Jurkat, Clone E6-1 (cell line): ENCODE measurements around the gene PML.
"Not testable (repeated sequence)": the region's sequence is repeated elsewhere in the genome, so short reads cannot be mapped to it uniquely, and the experiment has no call there.

Experiments used
- DNase-seq: peaks from one replicate; pipeline ENCODE4 v3.0.0-alpha.2; 2011; ENCODE audit warnings: low read depth, low spot score
- H3K4me3 ChIP-seq: 2 replicates; pipeline ENCODE4 v1.5.1; 2011; ENCODE audit warnings: mild to moderate bottlenecking, low read length, control low read depth, moderate library complexity

The PML gene

DNA sequence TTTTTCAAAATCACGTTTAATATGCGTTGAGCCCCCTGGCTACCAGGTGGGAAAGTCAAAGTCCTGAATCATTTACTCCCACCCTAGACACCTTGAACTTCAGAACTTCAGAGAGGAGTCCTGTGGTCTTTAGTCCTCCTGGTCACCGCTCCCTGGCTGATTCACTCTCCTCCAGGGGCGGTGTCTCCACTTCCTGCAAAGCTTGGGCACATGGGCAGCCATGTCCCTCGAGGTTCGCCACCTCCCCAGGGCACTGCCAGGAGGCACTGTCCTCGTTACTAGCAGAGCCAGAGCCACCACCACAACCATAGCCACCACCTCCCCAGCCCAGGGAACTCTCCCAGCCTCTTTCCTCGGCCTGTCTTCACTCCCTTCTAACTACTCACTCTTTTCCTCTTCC lies 37.2 kb upstream of the PML start:
- DNase-seq: no peak
- no peak overlapping the region for H3K4me3 ChIP-seq

DNA sequence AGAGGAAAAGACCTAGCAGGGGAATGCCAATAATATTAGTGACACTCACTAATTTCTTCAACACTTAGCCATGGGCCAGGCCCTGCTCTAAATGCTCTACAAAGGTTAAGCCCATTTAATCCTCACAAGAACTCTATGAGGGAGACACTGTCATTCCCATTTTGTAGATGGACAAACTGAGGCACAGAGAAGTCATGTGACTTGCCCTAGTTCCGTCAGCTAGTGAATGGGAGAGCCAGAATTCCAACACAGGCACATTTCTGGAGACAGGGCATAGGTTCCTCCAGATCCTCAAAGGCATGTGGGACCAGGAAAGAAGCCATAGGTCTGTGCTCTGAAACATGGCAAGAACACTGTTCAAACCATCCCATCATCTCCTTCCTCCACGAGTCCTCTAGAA lies 36.7 kb upstream of the PML start:
- DNase-seq: no peak
- no peak overlapping the region for H3K4me3 ChIP-seq

DNA sequence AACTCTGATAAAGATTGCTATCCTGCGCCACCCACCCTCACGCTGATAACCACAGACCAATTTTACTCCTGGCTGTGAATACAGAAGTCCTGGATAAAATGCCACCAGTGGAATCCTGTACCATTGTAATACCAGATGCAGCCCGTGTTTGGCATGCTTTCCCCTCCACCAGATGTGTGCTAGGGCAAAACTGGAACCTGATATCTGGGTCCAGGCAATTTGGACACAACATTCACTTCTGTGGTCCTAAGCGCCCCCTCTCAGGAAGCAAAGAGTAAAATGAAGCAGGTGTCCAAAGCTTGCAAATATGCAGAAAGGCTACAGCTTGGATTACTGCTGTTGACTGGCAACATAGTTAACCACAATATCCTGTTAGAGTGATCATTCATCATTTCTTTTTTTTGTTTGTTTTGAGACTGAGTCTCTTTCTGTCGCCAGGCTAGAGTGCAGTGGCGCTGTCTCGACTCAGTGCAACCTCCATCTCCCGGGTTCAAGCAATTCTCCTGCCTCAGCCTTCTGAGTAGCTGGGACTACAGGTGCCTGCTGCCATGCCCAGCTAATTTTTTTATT lies 35.4 kb upstream of the PML start:
- peak overlapping the region; percentile 20; the same call in 1 of the 2 replicates for H3K4me3 ChIP-seq
- DNase-seq: peak; percentile 88

DNA sequence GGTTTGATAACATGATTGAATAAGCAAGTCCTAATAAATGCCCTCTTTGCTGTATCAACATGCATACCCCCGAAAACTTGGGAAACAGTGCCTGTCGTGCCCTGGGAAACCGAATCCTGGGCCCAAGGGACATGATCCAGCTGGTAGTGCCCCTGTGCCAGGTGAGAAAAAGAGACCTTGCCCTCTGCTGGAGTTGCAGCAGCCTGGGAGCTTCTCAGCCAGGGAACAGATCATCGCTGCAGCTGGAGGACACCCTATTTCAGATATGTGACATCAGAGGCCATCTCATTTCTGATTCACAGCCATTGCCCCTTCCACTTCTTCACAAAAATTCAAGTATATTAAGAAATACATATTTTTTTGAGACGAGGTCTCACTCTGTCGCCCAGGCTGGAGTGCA lies 34.7 kb upstream of the PML start:
- no peak for DNase-seq
- no peak overlapping the region for H3K4me3 ChIP-seq

- DNase-seq, H3K4me3 ChIP-seq: not testable (repeated sequence)
These were observed 33.9 kb upstream of the PML start for GRCh38 chr15:73960472-73961070.

DNA sequence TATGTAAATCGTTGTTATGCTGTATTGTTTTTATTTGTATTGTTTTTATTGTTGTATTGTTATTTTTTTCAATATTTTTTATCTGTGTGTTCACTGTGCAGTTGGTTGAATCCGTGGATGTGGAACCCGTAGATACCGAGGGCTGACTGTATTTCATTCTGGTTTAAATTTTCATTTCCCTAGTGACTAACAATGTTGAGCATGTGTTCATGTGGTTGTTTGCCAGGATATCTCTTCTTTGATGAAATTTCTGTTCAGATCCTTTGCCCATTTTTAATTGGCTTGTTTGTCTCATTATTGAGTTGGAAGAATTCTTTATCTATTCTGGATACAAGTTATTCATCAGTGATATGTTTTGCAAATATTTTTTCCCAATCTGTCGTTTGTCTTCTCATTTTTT lies 32.1 kb upstream of the PML start:
- H3K4me3 ChIP-seq: no peak overlapping the region
- no peak for DNase-seq

GRCh38 chr15:73964736-73965093 lies 29.8 kb upstream of the PML start:
- H3K4me3 ChIP-seq: peak overlapping the region; percentile 44

GRCh38 chr15:73965094-73965757 lies 29.3 kb upstream of the PML start:
- peak overlapping the region; percentile 44 for H3K4me3 ChIP-seq
- no peak for DNase-seq

More at GRCh38 chr15:73964736-73965093, 29.8 kb upstream of the PML start:
- DNase-seq: peak; percentile 90

GRCh38 chr15:73965758-73966113 lies 28.8 kb upstream of the PML start:
- peak; percentile 93 for DNase-seq
- peak overlapping the region; percentile 44 for H3K4me3 ChIP-seq

DNA sequence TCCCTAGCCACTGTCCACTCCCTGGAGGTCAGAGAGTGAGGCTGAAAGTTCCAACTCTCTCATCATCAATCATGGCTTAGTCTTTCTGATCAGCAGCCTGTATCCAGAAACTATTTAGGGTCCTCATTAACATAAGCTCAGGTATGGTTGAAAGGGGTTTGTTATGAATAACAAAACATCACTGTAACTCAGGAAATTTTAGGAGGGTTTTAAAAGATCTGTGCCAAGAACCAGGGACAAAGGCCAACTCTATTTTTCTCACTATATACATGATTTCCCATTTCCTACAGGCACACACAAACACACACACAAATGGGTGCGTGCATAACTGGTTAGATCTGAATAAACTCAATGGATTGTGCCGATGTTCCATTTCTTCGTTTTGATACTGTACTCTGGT lies 26.1 kb upstream of the PML start:
- H3K4me3 ChIP-seq: no peak overlapping the region
- no peak for DNase-seq

DNA sequence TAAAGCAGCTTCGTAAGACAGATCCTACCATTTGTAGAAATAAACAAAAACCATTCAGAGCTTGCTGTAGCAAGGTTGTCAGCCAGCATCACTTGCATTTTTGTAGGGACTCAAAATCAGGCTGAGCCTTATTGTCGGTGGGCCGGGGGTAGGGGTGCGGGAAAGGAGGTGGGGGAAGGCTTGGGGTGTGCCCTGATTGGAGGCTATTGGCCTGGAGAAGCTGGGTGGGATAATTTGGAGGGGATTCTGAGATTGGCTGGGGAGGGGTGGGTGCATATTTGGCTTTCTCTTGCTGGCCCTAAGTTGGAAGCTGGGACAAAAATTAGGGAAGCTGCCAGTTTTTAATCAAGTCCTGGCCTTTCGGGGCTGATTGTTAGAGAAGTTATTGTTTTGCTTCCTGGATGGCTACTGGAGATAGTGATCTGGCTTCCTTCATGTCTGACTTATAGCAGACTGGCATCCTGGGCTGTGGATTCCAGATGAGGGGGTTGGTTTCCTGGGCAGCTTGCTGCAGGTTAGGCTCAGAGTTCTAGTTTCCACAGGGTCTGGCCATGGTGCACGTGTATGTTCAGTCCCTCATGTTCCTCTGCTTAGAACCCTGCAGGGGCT lies 25.3 kb upstream of the PML start:
- DNase-seq: no peak

GRCh38 chr15:73972984-73973682 lies 21.4 kb upstream of the PML start:
- H3K4me3 ChIP-seq: peak overlapping the region; percentile 29
- peak; percentile 81 for DNase-seq

More for the DNA sequence above, 25.3 kb upstream of the PML start:
- no peak overlapping the region for H3K4me3 ChIP-seq

- DNase-seq: not testable (repeated sequence)
These were observed 20.8 kb upstream of the PML start for GRCh38 chr15:73973683-73974200.

DNA sequence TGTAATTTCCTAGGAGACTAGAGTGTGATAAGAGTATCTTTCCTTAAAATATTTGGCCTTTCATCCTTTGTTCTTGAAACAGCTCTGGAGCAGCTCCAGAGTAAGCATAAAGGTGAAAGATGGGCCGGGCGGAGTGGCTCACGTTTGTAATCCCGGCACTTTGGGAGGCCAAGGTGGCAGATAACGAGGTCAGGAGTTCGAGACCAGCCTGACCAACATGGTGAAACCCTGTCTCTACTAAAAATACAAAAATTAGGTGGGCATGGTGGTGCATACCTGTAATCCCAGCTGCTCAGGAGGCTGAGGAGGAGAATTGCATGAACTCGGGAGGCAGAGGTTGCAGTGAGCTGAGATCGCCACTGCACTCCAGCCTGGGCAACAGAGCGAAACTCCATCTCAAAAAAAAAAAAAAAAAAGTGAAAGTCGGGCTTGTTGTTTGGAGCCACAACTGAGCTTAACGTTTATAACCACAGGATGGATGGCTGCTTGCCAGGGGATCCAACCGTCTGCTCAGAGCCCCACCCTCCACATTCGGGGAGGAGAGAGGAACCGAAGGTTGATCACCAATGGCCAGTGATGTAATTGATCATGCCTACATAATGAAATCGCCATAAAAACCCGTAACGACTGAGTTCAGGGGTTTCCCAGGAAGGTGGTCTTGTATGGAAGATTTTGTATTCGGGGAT lies 18.9 kb upstream of the PML start:
- peak overlapping the region; percentile 8 for H3K4me3 ChIP-seq
- DNase-seq: peak; percentile 91

More at GRCh38 chr15:73973683-73974200, 20.8 kb upstream of the PML start:
- H3K4me3 ChIP-seq: not testable (repeated sequence)

DNA sequence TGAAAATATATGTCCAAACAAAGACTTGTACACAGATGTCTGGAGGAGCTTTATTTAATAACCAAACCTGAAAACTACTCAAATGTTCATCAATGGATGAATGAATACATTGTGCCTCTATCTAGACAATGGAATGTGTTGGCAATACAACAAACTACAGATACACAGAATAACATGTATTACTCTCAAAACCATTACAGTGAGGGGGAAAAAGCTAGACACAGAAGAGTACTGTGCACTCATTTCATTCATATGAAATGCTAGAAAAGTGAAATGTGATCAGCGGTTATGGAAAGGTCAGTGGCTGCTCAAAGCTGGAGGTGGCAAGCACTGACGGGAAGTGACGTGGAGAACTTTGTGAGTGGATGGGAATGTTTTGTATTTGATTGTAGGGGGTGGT lies 15.6 kb upstream of the PML start:
- DNase-seq: no peak
- H3K4me3 ChIP-seq: no peak overlapping the region

DNA sequence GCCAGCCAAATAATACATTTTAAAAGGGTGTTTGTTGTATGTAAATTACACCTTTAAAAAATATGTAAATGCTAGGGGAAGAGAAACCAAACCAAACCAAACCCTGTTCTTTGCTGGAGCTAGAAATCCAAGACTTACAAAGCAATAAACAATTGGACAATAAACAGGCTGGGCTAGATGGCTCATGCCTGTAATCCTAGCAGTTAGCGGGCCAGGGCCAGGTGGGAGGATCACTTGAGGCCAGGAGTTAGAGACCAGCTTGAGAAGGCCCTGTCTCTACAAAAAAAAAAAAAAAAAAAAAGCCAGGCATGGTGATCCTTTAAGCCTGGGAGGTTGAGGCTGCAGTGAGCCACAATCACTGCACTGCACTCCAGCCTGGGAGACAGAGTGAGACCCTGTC lies 14.9 kb upstream of the PML start:
- H3K4me3 ChIP-seq: no peak overlapping the region
- no peak for DNase-seq

- DNase-seq: no peak
- no peak overlapping the region for H3K4me3 ChIP-seq
These were observed 12.7 kb upstream of the PML start for GRCh38 chr15:73981761-73982221.

- H3K4me3 ChIP-seq: no peak overlapping the region
These were observed 12.1 kb upstream of the PML start for GRCh38 chr15:73982222-73982962.

More at GRCh38 chr15:73982222-73982962, 12.1 kb upstream of the PML start:
- no peak for DNase-seq
